Breast epithelium (tissue), 4 donors: ENCODE measurements around the gene HERC5. TPM values are rescaled to one million over a fixed set of nuclear protein-coding genes. Genes with fewer than 3 reads are reported as not detected.

Source experiments
- DNase-seq, 2 donors: peaks; one replicate each; pipeline ENCODE4 v3.0.0-alpha.2; 2019; ENCODE audit warnings: low spot score in 2 of 2
- H3K27ac ChIP-seq, 2 donors: fragments of 200-600 bp; sonication (generic) in 1 of 2; one replicate each; pipeline ENCODE4 v1.5.1; 2016 to 2019; ENCODE audit warnings: mild to moderate bottlenecking in 1 of 2
- H3K27me3 ChIP-seq, 2 donors: fragments of 200-600 bp; sonication (generic) in 1 of 2; one replicate each; pipeline versions ENCODE4 v1.5.1 to v1.6.0; 2017 to 2019; ENCODE audit warnings: control low read depth in 1 of 2, mild to moderate bottlenecking in 1 of 2
- H3K36me3 ChIP-seq: fragments of 200-600 bp; one replicate; pipeline ENCODE4 v1.5.1; 2019
- H3K4me1 ChIP-seq, 2 donors: fragments of 200-600 bp; sonication (generic); one replicate each; pipeline ENCODE4 v1.5.1; 2016 to 2019; ENCODE audit warnings: control low read depth in 1 of 2
- H3K4me3 ChIP-seq, 3 donors: fragments of 200-600 bp; sonication (generic); 1 replicate in 2 of 3; 2 replicates in 1 of 3; pipeline ENCODE4 v1.5.1; 2016 to 2019; ENCODE audit warnings: mild to moderate bottlenecking in 3 of 3, moderate library complexity in 2 of 3
- H3K9me3 ChIP-seq, 2 donors: fragments of 200-600 bp; sonication (generic) in 1 of 2; one replicate each; pipeline ENCODE4 v1.5.1; 2016 to 2019; ENCODE audit warnings: control low read depth in 1 of 2
- CTCF ChIP-seq, 3 donors: fragments of 450-650 bp; IDR thresholded peaks; one replicate each; pipeline ENCODE4 v1.5.1; 2016 to 2017; ENCODE audit warnings: antibody characterized with exemption in 3 of 3, mild to moderate bottlenecking in 3 of 3, moderate library complexity in 3 of 3
- POLR2A ChIP-seq: fragments of 450-650 bp; IDR thresholded peaks from one replicate; pipeline ENCODE4 v1.6.1; 2016; ENCODE audit warnings: antibody characterized with exemption, mild to moderate bottlenecking, moderate library complexity
- POLR2AphosphoS5 ChIP-seq, 3 donors: sonication (generic); formaldehyde crosslinking; IDR thresholded peaks; one replicate each; pipeline ENCODE4 v1.6.1; 2017; ENCODE audit warnings: antibody characterized with exemption in 3 of 3
- intact Hi-C: fragments of 100-400 bp; cut with DNase I; formaldehyde crosslinking; loops from one replicate; pipeline ENCODE4 v1.15.1; 2023; ENCODE audit warnings: low total_unique reads
- total RNA-seq, 3 donors: library from RNA; depleted of rRNA; stranded (reverse); fragments of >200 nt; gene quantifications; one replicate each; pipeline ENCODE4 v1.1.0, GENCODE V29; 2016

Gene HERC5
- 1 to 10 TPM; 5.0 to 5.9 (median 5.9) TPM for total RNA-seq

- Histone ChIP-seq H3K27me3 (no peaks in the 10 kb centered on the region), H3K9me3 (no peaks in the 10 kb centered on the region), H3K36me3 (no peaks in the 10 kb centered on the region), H3K4me1 (no peaks in the 10 kb centered on the region), H3K4me3 (peak within 1 kb of the TSS; percentile 66 to 91 (median 82)), H3K27ac (peak within 1 kb of the TSS; percentile 70 to 86)
- intact Hi-C loops, result no loop called here
- DNase-seq, result peak; percentile 76 to 83
- TF ChIP-seq POLR2A, result no peak
- TF ChIP-seq CTCF (IDR thresholded peaks at IDR 0.05), result peak; percentile 31 to 67 (median 59)
- TF ChIP-seq POLR2AphosphoS5 (IDR thresholded peaks at IDR 0.05), result peak; percentile 59 to 83 (median 83)
Observed at GRCh38 chr4:88456670-88457306, at the start of gene HERC5. Gene HERC5, plus strand, starts transcription at chr4:88457119. Its CDS starts 151 bp downstream, at chr4:88457270.

GRCh38 chr4:88409206-88409605, 47.7 kb upstream of the HERC5 start:
- Histone ChIP-seq H3K27ac (no peak overlapping the region), H3K4me3 (no peak overlapping the region), H3K9me3 (no peaks in the 10 kb centered on the region), H3K36me3 (no peaks in the 10 kb centered on the region), H3K27me3 (no peaks in the 10 kb centered on the region), H3K4me1 (no peaks in the 10 kb centered on the region)
- DNase-seq, result no peak
- intact Hi-C loops, result no loop called here
- TF ChIP-seq CTCF (IDR thresholded peaks at IDR 0.05) (no peak), POLR2AphosphoS5 (IDR thresholded peaks at IDR 0.05) (no peak), POLR2A (no peak)

GRCh38 chr4:88409789-88410188, 47.1 kb upstream of the HERC5 start:
- H3K4me1 ChIP-seq, result no peaks in the 10 kb centered on the region
- H3K36me3 ChIP-seq, result no peaks in the 10 kb centered on the region
- no peaks in the 10 kb centered on the region for H3K9me3 ChIP-seq
- intact Hi-C loops, result no loop called here
- no peak for TF ChIP-seq POLR2A
- TF ChIP-seq CTCF (IDR thresholded peaks at IDR 0.05), result no peak
- TF ChIP-seq POLR2AphosphoS5 (IDR thresholded peaks at IDR 0.05), result no peak
- no peak overlapping the region for H3K27ac ChIP-seq
- H3K27me3 ChIP-seq, result no peaks in the 10 kb centered on the region
- H3K4me3 ChIP-seq, result no peak overlapping the region
- DNase-seq, result no peak

- DNase-seq, result no peak
- no peak for TF ChIP-seq POLR2A
- no peak for TF ChIP-seq POLR2AphosphoS5 (IDR thresholded peaks at IDR 0.05)
- TF ChIP-seq CTCF (IDR thresholded peaks at IDR 0.05), result no peak
- Histone ChIP-seq H3K27ac (no peak overlapping the region), H3K36me3 (no peaks in the 10 kb centered on the region), H3K4me3 (no peak overlapping the region), H3K4me1 (no peaks in the 10 kb centered on the region), H3K9me3 (no peaks in the 10 kb centered on the region), H3K27me3 (no peaks in the 10 kb centered on the region)
- intact Hi-C loops, result no loop called here
Observed at GRCh38 chr4:88411491-88412096, 45.3 kb upstream of the HERC5 start.

GRCh38 chr4:88413801-88414200, 43.1 kb upstream of the HERC5 start:
- no peak overlapping the region for H3K27ac ChIP-seq
- no peaks in the 10 kb centered on the region for H3K36me3 ChIP-seq
- no peak overlapping the region for H3K4me3 ChIP-seq
- no peaks in the 10 kb centered on the region for H3K9me3 ChIP-seq
- DNase-seq, result no peak
- intact Hi-C loops, result no loop called here
- TF ChIP-seq POLR2A (no peak), CTCF (IDR thresholded peaks at IDR 0.05) (no peak), POLR2AphosphoS5 (IDR thresholded peaks at IDR 0.05) (no peak)
- H3K4me1 ChIP-seq, result no peaks in the 10 kb centered on the region
- H3K27me3 ChIP-seq, result no peaks in the 10 kb centered on the region
